HEK293 (cell line): ENCODE data around the gene CYB5R3.

Experiments used
- CTCF ChIP-seq: fragments of 450-650 bp; formaldehyde crosslinking; IDR thresholded peaks from 2 replicates; pipeline ENCODE4 v1.5.1; 2016; ENCODE audit warnings: missing biosample characterization, missing genetic modification characterization
- TF ChIP-seq, protein P1 (sequence below): fragments of 450-650 bp; formaldehyde crosslinking; IDR thresholded peaks from 2 replicates; pipeline ENCODE4 v1.5.1; 2016; ENCODE audit warnings: missing biosample characterization, missing genetic modification characterization

GRCh38 chr22:42693055-42693762 is 44.0 kb upstream of the CYB5R3 start:
- TF ChIP-seq, protein P1, sequence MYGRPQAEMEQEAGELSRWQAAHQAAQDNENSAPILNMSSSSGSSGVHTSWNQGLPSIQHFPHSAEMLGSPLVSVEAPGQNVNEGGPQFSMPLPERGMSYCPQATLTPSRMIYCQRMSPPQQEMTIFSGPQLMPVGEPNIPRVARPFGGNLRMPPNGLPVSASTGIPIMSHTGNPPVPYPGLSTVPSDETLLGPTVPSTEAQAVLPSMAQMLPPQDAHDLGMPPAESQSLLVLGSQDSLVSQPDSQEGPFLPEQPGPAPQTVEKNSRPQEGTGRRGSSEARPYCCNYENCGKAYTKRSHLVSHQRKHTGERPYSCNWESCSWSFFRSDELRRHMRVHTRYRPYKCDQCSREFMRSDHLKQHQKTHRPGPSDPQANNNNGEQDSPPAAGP (tag by site-specific recombination), result no peak
- TF ChIP-seq CTCF, result no peak
